HFFc6 (cell line): Measurements from ENCODE around the gene C6orf132. TPM values are rescaled to one million over a fixed set of nuclear protein-coding genes. Genes with fewer than 3 reads are reported as not detected.

Experiments used
- DNase-seq: peaks from one replicate; pipeline ENCODE4 v3.0.0-alpha.2; 2018
- H3K27ac Mint-ChIP-seq: 2 replicates; pipeline ENCODE4 v1.8.0; 2020; ENCODE audit warnings: mild to moderate bottlenecking, mixed read lengths
- H3K27me3 Mint-ChIP-seq: 2 replicates; pipeline ENCODE4 v1.8.0; 2021; ENCODE audit warnings: mild to moderate bottlenecking, moderate library complexity, mixed read lengths; ENCODE audit not compliant: insufficient read depth
- H3K36me3 Mint-ChIP-seq: 2 replicates; pipeline ENCODE4 v1.8.0; 2021; ENCODE audit warnings: low read depth, mixed read lengths
- H3K4me1 Mint-ChIP-seq: 2 replicates; pipeline ENCODE4 v1.8.0; 2020; ENCODE audit warnings: low read depth, mixed read lengths
- H3K4me3 Mint-ChIP-seq: 2 replicates; pipeline ENCODE4 v1.8.0; 2020; ENCODE audit warnings: mild to moderate bottlenecking, moderate library complexity, mixed read lengths
- H3K9me3 Mint-ChIP-seq: 2 replicates; pipeline ENCODE4 v1.8.0; 2020; ENCODE audit warnings: mild to moderate bottlenecking, mixed read lengths
- total RNA-seq, 6 experiments: library from RNA; stranded (reverse); fragmentation: NEBNext Ultra II Directional; extraction: Animal tissue kit (Norgen Biotek cat#: 25700); gene quantifications; 2 replicates in 1 of 6; 3 replicates in 5 of 6; pipeline ENCODE4 v1.2.3, GENCODE V29; 2021
- TF ChIP-seq, protein P1 (sequence below): fragments of 200-600 bp; sonication (generic); IDR thresholded peaks from 2 replicates; pipeline ENCODE4 v1.5.0; 2021; ENCODE audit warnings: antibody characterized with exemption, mild to moderate bottlenecking

The C6orf132 gene
- total RNA-seq, 6 experiments from 2014 or later = 4.7 to 6.6 (median 5.1) TPM

DNA sequence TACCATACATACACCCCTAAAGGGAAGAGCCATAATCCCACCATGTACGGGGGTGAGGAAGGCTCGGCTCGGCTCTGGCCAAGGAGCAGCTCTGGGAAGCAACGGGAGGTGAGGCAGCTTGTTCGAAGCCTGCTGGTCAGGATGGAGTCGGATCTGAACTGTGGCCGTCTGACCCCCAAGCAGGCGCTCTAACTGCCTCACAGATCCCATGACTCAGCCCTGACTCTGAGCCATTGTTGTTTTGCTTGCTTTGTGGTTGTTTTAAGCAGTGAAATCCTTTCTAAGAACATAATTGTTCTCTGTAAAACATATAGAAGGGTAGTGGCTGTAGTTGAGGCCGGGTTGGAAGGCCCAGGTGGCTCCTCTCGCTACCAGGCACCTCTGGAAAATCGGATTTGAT is 10.9 kb downstream of the C6orf132 start:
- no peaks in the 10 kb centered on the region for H3K9me3 Mint-ChIP-seq
- H3K27ac Mint-ChIP-seq = peak overlapping the region; percentile 91
- no peaks in the 10 kb centered on the region; the same call in 1 of the 2 replicates for H3K36me3 Mint-ChIP-seq
- peaks cover 15% of the 10 kb centered on the region for H3K4me1 Mint-ChIP-seq
- TF ChIP-seq, protein P1, sequence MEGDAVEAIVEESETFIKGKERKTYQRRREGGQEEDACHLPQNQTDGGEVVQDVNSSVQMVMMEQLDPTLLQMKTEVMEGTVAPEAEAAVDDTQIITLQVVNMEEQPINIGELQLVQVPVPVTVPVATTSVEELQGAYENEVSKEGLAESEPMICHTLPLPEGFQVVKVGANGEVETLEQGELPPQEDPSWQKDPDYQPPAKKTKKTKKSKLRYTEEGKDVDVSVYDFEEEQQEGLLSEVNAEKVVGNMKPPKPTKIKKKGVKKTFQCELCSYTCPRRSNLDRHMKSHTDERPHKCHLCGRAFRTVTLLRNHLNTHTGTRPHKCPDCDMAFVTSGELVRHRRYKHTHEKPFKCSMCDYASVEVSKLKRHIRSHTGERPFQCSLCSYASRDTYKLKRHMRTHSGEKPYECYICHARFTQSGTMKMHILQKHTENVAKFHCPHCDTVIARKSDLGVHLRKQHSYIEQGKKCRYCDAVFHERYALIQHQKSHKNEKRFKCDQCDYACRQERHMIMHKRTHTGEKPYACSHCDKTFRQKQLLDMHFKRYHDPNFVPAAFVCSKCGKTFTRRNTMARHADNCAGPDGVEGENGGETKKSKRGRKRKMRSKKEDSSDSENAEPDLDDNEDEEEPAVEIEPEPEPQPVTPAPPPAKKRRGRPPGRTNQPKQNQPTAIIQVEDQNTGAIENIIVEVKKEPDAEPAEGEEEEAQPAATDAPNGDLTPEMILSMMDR = no peak
- H3K27me3 Mint-ChIP-seq = no peaks in the 10 kb centered on the region
- DNase-seq = peak; percentile 73
- no peak overlapping the region for H3K4me3 Mint-ChIP-seq

GRCh38 chr6:42129360-42129676 is 13.1 kb downstream of the C6orf132 start:
- peaks cover 8% of the 10 kb centered on the region for H3K36me3 Mint-ChIP-seq
- TF ChIP-seq, protein P1 = no peak
- peaks cover 10% of the 10 kb centered on the region for H3K4me1 Mint-ChIP-seq
- H3K27ac Mint-ChIP-seq = no peak overlapping the region
- no peak overlapping the region for H3K4me3 Mint-ChIP-seq
- no peaks in the 10 kb centered on the region for H3K9me3 Mint-ChIP-seq
- no peak for DNase-seq
- peaks cover 1% of the 10 kb centered on the region; the same call in 1 of the 2 replicates for H3K27me3 Mint-ChIP-seq

- Mint-ChIP-seq H3K27ac (no peak overlapping the region), H3K9me3 (no peaks in the 10 kb centered on the region), H3K36me3 (peaks cover 8% of the 10 kb centered on the region), H3K4me1 (peaks cover 10% of the 10 kb centered on the region), H3K4me3 (no peak overlapping the region), H3K27me3 (peaks cover 1% of the 10 kb centered on the region; the same call in 1 of the 2 replicates)
- TF ChIP-seq, protein P1 = no peak
- no peak for DNase-seq
These were observed 13.7 kb downstream of the C6orf132 start for GRCh38 chr6:42128460-42129359.

- TF ChIP-seq, protein P1 = no peak
- no peak for DNase-seq
- Mint-ChIP-seq H3K4me1 (peaks cover 23% of the 10 kb centered on the region), H3K27me3 (peaks cover 1% of the 10 kb centered on the region), H3K36me3 (peaks cover 8% of the 10 kb centered on the region), H3K27ac (no peak overlapping the region), H3K9me3 (no peaks in the 10 kb centered on the region), H3K4me3 (no peak overlapping the region)
These were observed 16.8 kb downstream of the C6orf132 start for GRCh38 chr6:42125663-42126062.

DNA sequence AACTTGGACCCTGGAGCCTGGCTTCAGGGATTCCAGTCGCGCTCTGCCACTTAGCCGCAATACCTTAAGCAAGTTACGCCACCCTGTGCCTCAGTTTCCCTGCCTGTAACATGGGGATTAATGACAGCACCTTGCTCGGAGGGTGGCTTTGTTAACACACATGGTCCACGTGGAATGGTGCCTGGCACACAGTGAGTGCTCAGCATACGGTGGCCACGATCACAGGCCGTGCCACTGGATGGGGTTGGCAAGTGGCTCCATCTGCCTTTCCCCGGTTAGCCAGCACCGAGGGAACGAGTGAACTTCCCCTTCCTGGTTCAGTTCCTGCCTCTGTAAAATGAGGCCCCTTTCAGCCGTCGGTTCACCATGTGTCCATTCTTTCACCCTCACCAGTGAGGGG is 17.2 kb downstream of the C6orf132 start:
- H3K27me3 Mint-ChIP-seq = peaks cover 1% of the 10 kb centered on the region
- peaks cover 8% of the 10 kb centered on the region for H3K36me3 Mint-ChIP-seq
- H3K9me3 Mint-ChIP-seq = no peaks in the 10 kb centered on the region
- no peak overlapping the region for H3K27ac Mint-ChIP-seq
- no peak for DNase-seq
- H3K4me1 Mint-ChIP-seq = peaks cover 23% of the 10 kb centered on the region
- no peak overlapping the region for H3K4me3 Mint-ChIP-seq
- TF ChIP-seq, protein P1 = no peak
